Measurements from ENCODE around the gene TP53BP2.
A peak's percentile ranks its signal among the peaks of the same experiment; 100 is the strongest.
"Not testable (repeated sequence)": the region's sequence is repeated elsewhere in the genome, so short reads cannot be mapped to it uniquely, and the experiment has no call there.

Gene TP53BP2

DNA sequence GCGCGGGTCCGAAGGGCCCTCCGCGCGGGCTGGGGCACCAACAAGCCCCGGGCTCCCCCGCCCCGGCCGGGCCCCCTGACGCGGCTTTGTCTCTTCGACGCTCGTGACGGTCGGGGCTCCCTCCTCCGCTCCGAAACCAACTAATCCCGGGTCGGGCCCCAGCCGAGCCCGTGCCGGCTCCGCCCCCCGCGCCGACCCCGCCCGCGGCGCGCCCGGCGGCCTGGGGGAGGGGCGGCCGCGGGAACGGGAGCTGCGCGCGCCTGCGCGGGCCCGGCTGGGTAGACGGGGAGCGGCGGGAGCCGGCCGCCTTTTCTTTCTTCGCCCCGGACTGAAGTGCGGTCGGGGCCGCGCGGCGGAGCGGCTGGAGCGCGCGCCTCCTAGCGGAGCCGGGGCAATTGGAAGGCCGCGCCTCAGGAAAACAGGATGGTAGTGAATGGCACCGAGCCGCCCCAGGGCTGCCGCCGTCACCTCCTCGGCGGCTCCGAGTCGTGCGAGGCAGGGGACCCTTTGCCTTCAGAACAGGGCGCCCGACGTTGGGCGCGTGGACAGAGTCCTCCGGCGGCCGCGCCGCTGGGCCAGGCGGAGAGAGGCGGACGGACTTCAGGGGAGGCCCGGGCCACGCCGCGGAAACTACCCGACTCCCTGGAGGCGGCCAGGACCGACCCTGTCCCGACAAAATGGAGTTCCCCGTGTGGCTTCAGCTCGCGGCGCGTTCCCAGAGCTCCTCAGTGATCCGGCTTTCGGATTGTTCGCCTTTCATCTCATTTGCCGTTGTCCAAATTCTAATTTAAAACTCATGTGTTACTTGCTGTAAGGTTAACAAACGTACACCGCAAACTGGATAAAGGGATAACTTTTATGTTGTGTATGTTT lies at the start of gene TP53BP2:
Gene TP53BP2, minus strand, starts transcription at position 138 of the 873 bp plus-strand sequence. CDS start 267 bp downstream, outside the sequence.
- ATAC-seq (replicated peaks; ENCODE audit: extremely low read depth, poor library complexity, severe bottlenecking) (peak; percentile 83), DNase-seq (ENCODE audit: low spot score in 2 of 2) (peak; percentile 65 to 80)
- H3K27ac Mint-ChIP-seq (ENCODE audit: low read depth): peak within 1 kb of the TSS; percentile 96
- H3K27me3 Mint-ChIP-seq: no peaks in the 10 kb centered on the region
- peaks cover 18% of the 10 kb centered on the region for H3K36me3 Mint-ChIP-seq (ENCODE audit: insufficient read depth)
- H3K4me1 Mint-ChIP-seq: peaks cover 30% of the 10 kb centered on the region
- H3K9me3 Mint-ChIP-seq: no peaks in the 10 kb centered on the region
- peak within 1 kb of the TSS; percentile 98 for H3K4me3 Mint-ChIP-seq

DNA sequence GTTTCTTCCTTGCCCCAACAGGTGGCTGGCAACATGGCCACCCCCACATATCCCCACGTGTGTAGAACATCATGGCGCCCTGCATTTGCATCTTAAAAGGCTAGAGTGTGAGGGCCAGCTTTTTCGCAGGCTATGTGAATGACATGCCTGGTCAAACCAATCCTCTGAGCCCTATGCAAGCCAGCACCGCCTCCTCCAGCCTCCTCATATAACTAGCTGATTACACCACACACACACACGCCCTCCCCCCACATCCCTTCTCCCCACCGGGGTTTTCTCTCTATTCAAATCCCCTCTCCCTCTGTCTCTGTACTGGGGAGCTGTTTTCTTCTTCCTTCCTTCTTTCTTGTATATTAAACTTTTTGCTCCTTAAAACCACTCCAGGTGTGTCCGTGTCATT lies 44.7 kb upstream of the TP53BP2 start:
- not testable (repeated sequence) for H3K27ac Mint-ChIP-seq (ENCODE audit: low read depth); ATAC-seq (replicated peaks; ENCODE audit: extremely low read depth, poor library complexity, severe bottlenecking); H3K36me3 Mint-ChIP-seq (ENCODE audit: insufficient read depth); H3K9me3 Mint-ChIP-seq; H3K4me1 Mint-ChIP-seq; H3K4me3 Mint-ChIP-seq; H3K27me3 Mint-ChIP-seq; DNase-seq (ENCODE audit: low spot score in 2 of 2)

GRCh38 chr1:223889319-223889718 lies 43.6 kb upstream of the TP53BP2 start:
- not testable (repeated sequence) for H3K4me1 Mint-ChIP-seq; H3K27me3 Mint-ChIP-seq; H3K4me3 Mint-ChIP-seq; DNase-seq (ENCODE audit: low spot score in 2 of 2); ATAC-seq (replicated peaks; ENCODE audit: extremely low read depth, poor library complexity, severe bottlenecking); H3K9me3 Mint-ChIP-seq; H3K27ac Mint-ChIP-seq (ENCODE audit: low read depth); H3K36me3 Mint-ChIP-seq (ENCODE audit: insufficient read depth)

DNA sequence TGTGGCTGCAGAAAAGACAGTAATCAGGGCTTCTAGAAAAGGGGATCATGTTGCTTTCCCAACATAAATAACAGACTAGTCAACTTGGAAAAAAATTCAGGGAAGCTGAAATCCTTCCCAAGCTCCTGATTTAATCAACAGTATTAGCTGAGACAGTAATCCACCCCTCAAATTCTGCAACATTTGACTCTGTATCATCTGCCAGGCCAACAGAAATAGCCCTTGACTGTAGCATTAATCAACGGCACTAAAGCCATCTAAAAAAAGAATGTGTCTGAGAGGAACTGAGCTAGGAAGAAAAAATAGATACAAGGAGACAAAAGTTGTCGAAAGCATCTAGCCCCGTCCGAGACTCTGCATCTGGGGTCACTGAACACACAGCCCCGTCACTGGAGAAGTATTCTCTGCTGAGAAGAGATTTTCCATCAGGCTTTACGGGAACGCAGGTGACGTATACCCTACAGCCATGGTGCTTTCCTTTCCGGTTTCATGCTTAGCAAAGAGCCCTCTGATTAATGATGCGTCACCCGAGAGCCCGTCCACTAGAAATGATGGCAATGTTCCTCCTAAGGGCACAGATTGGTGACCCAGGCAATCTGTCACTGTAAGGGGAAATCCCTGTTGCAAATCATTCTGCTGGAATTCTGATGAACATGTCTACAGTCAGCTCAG lies 42.1 kb upstream of the TP53BP2 start:
- ATAC-seq (replicated peaks; ENCODE audit: extremely low read depth, poor library complexity, severe bottlenecking) (no peak), DNase-seq (ENCODE audit: low spot score in 2 of 2) (no peak)
- H3K36me3 Mint-ChIP-seq (ENCODE audit: insufficient read depth): peaks cover 2% of the 10 kb centered on the region
- no peaks in the 10 kb centered on the region for H3K27me3 Mint-ChIP-seq
- H3K27ac Mint-ChIP-seq (ENCODE audit: low read depth): no peak overlapping the region
- H3K9me3 Mint-ChIP-seq: no peaks in the 10 kb centered on the region
- no peaks in the 10 kb centered on the region for H3K4me1 Mint-ChIP-seq
- no peak overlapping the region for H3K4me3 Mint-ChIP-seq

DNA sequence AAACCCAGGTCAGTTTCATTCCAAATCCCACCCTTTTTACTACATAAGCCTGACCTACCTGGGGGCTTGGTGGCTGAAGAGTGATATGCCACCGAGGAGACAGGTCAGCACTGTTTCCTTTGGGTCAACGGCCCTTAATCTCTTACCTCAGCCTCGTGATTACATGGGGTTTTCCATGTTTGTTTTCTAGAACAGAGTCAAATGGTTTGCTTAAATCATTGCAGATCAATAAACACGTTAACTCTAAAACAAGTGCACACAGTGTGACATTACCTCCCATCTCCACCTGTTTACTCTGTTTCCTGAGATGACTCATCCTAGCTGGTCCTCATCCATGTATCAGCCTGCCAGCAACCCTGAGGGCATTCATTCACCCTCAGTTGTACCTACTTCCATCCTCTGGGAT lies 40.8 kb upstream of the TP53BP2 start:
- ATAC-seq (replicated peaks; ENCODE audit: extremely low read depth, poor library complexity, severe bottlenecking) (no peak), DNase-seq (ENCODE audit: low spot score in 2 of 2) (no peak)
- H3K4me1 Mint-ChIP-seq: no peaks in the 10 kb centered on the region
- H3K4me3 Mint-ChIP-seq: no peak overlapping the region
- H3K27ac Mint-ChIP-seq (ENCODE audit: low read depth): no peak overlapping the region
- no peaks in the 10 kb centered on the region for H3K9me3 Mint-ChIP-seq
- H3K27me3 Mint-ChIP-seq: peaks cover 4% of the 10 kb centered on the region
- peaks cover 2% of the 10 kb centered on the region for H3K36me3 Mint-ChIP-seq (ENCODE audit: insufficient read depth)

DNA sequence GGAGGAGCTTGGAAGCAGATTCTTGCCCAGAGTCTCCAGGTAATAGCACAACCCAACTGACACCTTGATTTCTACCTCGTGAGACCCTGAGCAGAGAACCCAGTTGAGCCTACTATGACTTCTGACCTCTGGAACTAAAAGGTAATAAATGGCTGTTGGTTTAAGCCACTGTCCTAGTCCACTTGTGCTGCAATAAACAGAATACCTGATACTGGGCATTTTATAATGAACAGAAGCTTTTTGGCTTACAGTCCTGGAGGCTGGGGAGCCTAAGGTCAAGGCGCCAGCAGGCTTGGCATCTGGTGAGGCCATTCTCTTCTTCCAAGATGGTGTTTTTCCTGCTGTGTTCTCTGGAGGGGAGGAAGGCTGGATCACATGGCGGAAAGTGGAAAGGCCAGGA lies 39.9 kb upstream of the TP53BP2 start:
- H3K9me3 Mint-ChIP-seq: no peaks in the 10 kb centered on the region
- no peaks in the 10 kb centered on the region for H3K4me1 Mint-ChIP-seq
- H3K27me3 Mint-ChIP-seq: peaks cover 13% of the 10 kb centered on the region
- ATAC-seq (replicated peaks; ENCODE audit: extremely low read depth, poor library complexity, severe bottlenecking) (no peak), DNase-seq (ENCODE audit: low spot score in 2 of 2) (no peak)
- H3K36me3 Mint-ChIP-seq (ENCODE audit: insufficient read depth): peaks cover 2% of the 10 kb centered on the region
- H3K4me3 Mint-ChIP-seq: no peak overlapping the region
- H3K27ac Mint-ChIP-seq (ENCODE audit: low read depth): no peak overlapping the region

GRCh38 chr1:223878598-223879325 lies 33.0 kb upstream of the TP53BP2 start:
- DNase-seq (ENCODE audit: low spot score in 2 of 2) (no peak), ATAC-seq (replicated peaks; ENCODE audit: extremely low read depth, poor library complexity, severe bottlenecking) (no peak)
- peaks cover 35% of the 10 kb centered on the region for H3K27me3 Mint-ChIP-seq
- H3K9me3 Mint-ChIP-seq: no peaks in the 10 kb centered on the region
- no peaks in the 10 kb centered on the region for H3K4me1 Mint-ChIP-seq
- H3K36me3 Mint-ChIP-seq (ENCODE audit: insufficient read depth): no peaks in the 10 kb centered on the region
- H3K27ac Mint-ChIP-seq (ENCODE audit: low read depth): no peak overlapping the region
- H3K4me3 Mint-ChIP-seq: no peak overlapping the region

DNA sequence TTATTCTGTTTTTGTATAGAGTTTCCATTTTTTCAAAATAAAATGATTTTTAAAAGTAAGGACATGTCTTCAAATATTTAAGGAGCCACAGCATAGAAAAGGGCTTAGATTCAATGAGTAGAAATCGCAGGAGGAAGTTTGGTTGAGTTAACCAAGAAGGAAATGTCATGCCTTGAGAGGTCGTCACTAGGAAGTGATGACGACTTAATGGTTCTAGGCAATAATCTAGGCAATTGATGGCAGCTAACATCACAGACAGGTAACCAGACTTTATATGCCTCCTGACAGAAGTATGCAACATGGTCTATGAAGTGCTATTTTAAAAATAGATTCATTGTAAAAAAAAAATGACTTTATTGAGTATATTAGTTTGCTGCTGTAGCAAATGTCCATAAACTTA lies 32.1 kb upstream of the TP53BP2 start:
- H3K4me1 Mint-ChIP-seq: no peaks in the 10 kb centered on the region
- DNase-seq (ENCODE audit: low spot score in 2 of 2) (no peak), ATAC-seq (replicated peaks; ENCODE audit: extremely low read depth, poor library complexity, severe bottlenecking) (no peak)
- H3K36me3 Mint-ChIP-seq (ENCODE audit: insufficient read depth): no peaks in the 10 kb centered on the region
- peaks cover 45% of the 10 kb centered on the region for H3K27me3 Mint-ChIP-seq
- H3K27ac Mint-ChIP-seq (ENCODE audit: low read depth): no peak overlapping the region
- H3K4me3 Mint-ChIP-seq: no peak overlapping the region
- H3K9me3 Mint-ChIP-seq: no peaks in the 10 kb centered on the region

GRCh38 chr1:223876590-223876989 lies 30.8 kb upstream of the TP53BP2 start:
- H3K36me3 Mint-ChIP-seq (ENCODE audit: insufficient read depth): no peaks in the 10 kb centered on the region
- peaks cover 54% of the 10 kb centered on the region for H3K27me3 Mint-ChIP-seq
- no peaks in the 10 kb centered on the region for H3K9me3 Mint-ChIP-seq
- DNase-seq (ENCODE audit: low spot score in 2 of 2): no peak
- ATAC-seq (replicated peaks; ENCODE audit: extremely low read depth, poor library complexity, severe bottlenecking): no peak
- no peak overlapping the region for H3K4me3 Mint-ChIP-seq
- no peaks in the 10 kb centered on the region for H3K4me1 Mint-ChIP-seq
- H3K27ac Mint-ChIP-seq (ENCODE audit: low read depth): no peak overlapping the region

- Mint-ChIP-seq H3K4me1 (no peaks in the 10 kb centered on the region), H3K27me3 (peaks cover 62% of the 10 kb centered on the region), H3K4me3 (no peak overlapping the region), H3K9me3 (no peaks in the 10 kb centered on the region), H3K36me3 (ENCODE audit: insufficient read depth) (peaks cover 1% of the 10 kb centered on the region), H3K27ac (ENCODE audit: low read depth) (no peak overlapping the region)
- ATAC-seq (replicated peaks; ENCODE audit: extremely low read depth, poor library complexity, severe bottlenecking): no peak
- DNase-seq (ENCODE audit: low spot score in 2 of 2): no peak
Measured at GRCh38 chr1:223873044-223873443, 27.3 kb upstream of the TP53BP2 start.

DNA sequence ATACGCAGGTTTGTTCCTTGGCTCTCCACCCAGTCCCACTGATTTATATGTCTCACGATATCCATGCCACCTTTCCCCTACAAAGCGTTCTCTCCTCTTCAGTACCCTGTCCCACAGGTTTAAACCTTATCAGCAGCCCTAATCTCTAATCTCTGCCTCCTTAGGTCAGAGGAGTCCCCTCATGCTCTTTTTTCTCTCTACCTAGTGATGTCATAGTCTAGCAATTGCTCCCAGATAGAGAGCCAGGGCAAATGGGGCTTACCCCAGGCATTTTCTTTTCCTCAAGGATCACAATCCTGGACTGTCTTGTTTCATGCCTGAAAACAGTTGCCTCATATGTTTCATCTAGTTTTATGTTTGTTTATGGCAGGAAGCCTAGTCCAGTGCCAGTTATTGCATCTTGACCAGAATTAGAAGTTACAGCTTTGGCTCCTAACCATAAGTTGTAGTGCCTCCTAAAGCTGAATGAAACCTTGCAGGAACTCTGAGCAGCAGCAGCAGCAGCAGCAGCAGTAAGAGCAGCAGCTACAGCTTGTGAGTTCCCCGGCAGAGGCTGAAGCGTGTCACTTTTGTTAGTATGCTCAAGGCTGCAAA lies 26.7 kb upstream of the TP53BP2 start:
- no peak overlapping the region for H3K27ac Mint-ChIP-seq (ENCODE audit: low read depth)
- H3K4me1 Mint-ChIP-seq: no peaks in the 10 kb centered on the region
- no peak for DNase-seq (ENCODE audit: low spot score in 2 of 2)
- ATAC-seq (replicated peaks; ENCODE audit: extremely low read depth, poor library complexity, severe bottlenecking): no peak
- H3K36me3 Mint-ChIP-seq (ENCODE audit: insufficient read depth): peaks cover 1% of the 10 kb centered on the region
- H3K27me3 Mint-ChIP-seq: peaks cover 62% of the 10 kb centered on the region
- no peak overlapping the region for H3K4me3 Mint-ChIP-seq
- no peaks in the 10 kb centered on the region for H3K9me3 Mint-ChIP-seq

All from central memory CD8-positive, alpha-beta T cell (primary cell).